Liver (tissue), 9 donors: ENCODE data around the gene CUX1. TPM values are rescaled to one million over a fixed set of nuclear protein-coding genes. Genes with fewer than 3 reads are reported as not detected.
A peak's percentile ranks its signal among the peaks of the same experiment; 100 is the strongest.

ENCODE experiments used
- DNase-seq: peaks from one replicate; pipeline ENCODE4 v3.0.0-alpha.2; 2017; ENCODE audit warnings: low spot score
- H3K27ac ChIP-seq, 2 donors: one replicate each; pipeline ENCODE4 v1.7.0; 2013; ENCODE audit warnings: inconsistent platforms in 2 of 2, low read length in 2 of 2, control low read depth in 1 of 2, low read depth in 1 of 2, mild to moderate bottlenecking in 1 of 2
- H3K27me3 ChIP-seq, 4 donors: one replicate each; pipeline versions ENCODE4 v1.6.1 to v1.7.0; 2013; ENCODE audit warnings: low read length in 3 of 4, inconsistent platforms in 1 of 4, mild to moderate bottlenecking in 1 of 4, moderate library complexity in 1 of 4; ENCODE audit not compliant: control insufficient read depth in 4 of 4, insufficient read depth in 4 of 4
- H3K36me3 ChIP-seq, 4 donors: one replicate each; pipeline versions ENCODE4 v1.6.1 to v1.7.0; 2013; ENCODE audit warnings: low read length in 3 of 4, mild to moderate bottlenecking in 3 of 4, low read depth in 1 of 4, moderate library complexity in 1 of 4; ENCODE audit not compliant: control insufficient read depth in 4 of 4, insufficient read depth in 3 of 4
- H3K4me1 ChIP-seq, 4 donors: one replicate each; pipeline versions ENCODE4 v1.6.1 to v1.7.0; 2013; ENCODE audit warnings: low read length in 3 of 4, mild to moderate bottlenecking in 3 of 4, moderate library complexity in 1 of 4; ENCODE audit not compliant: control insufficient read depth in 4 of 4, insufficient read depth in 4 of 4
- H3K4me3 ChIP-seq, 3 donors: one replicate each; pipeline versions ENCODE4 v1.6.1 to v1.7.0; 2013; ENCODE audit warnings: low read length in 3 of 3, control low read depth in 1 of 3, low read depth in 1 of 3, mild to moderate bottlenecking in 1 of 3
- H3K9ac ChIP-seq, 2 donors: one replicate each; pipeline ENCODE4 v1.7.0; 2013; ENCODE audit warnings: low read length in 2 of 2, mild to moderate bottlenecking in 2 of 2, moderate library complexity in 2 of 2, control low read depth in 1 of 2, low read depth in 1 of 2
- H3K9me3 ChIP-seq, 4 donors: one replicate each; pipeline versions ENCODE4 v1.6.1 to v1.7.0; 2013; ENCODE audit warnings: low read length in 3 of 4; ENCODE audit not compliant: control insufficient read depth in 4 of 4
- EGR1 ChIP-seq, 2 donors: IDR thresholded peaks; 2 replicates each; pipeline ENCODE4 v1.6.1; 2016 to 2018; ENCODE audit warnings: antibody characterized with exemption in 2 of 2, low read depth in 2 of 2
- HNF4A ChIP-seq, 2 donors: conservative IDR thresholded peaks; 2 replicates each; pipeline ENCODE4 v1.6.1; 2016; ENCODE audit warnings: antibody characterized with exemption in 2 of 2, mild to moderate bottlenecking in 2 of 2
- HNF4G ChIP-seq: IDR thresholded peaks from 2 replicates; pipeline ENCODE4 v1.6.1; 2016; ENCODE audit warnings: antibody characterized with exemption
- NR2F2 ChIP-seq: IDR thresholded peaks from 2 replicates; pipeline ENCODE4 v1.6.1; 2016; ENCODE audit warnings: antibody characterized with exemption
- RAD21 ChIP-seq, 2 donors: IDR thresholded peaks; 2 replicates each; pipeline ENCODE4 v1.6.1; 2016; ENCODE audit warnings: antibody characterized with exemption in 2 of 2, mild to moderate bottlenecking in 2 of 2
- RXRA ChIP-seq, 2 donors: IDR thresholded peaks; 2 replicates each; pipeline ENCODE4 v1.6.1; 2017 to 2018; ENCODE audit warnings: antibody characterized with exemption in 2 of 2, mild to moderate bottlenecking in 1 of 2
- TAF1 ChIP-seq: conservative IDR thresholded peaks from 2 replicates; pipeline ENCODE4 v1.6.1; 2016; ENCODE audit warnings: antibody characterized with exemption, mild to moderate bottlenecking
- YY1 ChIP-seq: IDR thresholded peaks from 2 replicates; pipeline ENCODE4 v1.6.1; 2016; ENCODE audit warnings: antibody characterized with exemption, mild to moderate bottlenecking
- WGBS: extraction: QIAGEN DNeasy Blood & Tissue Kit; methylation state at CpG from one replicate; pipeline ENCODE4 v1.1.7; 2013; 5-methylcytosine and 5-hydroxymethylcytosine counted together
- polyA plus RNA-seq, 2 donors: library from polyadenylated mRNA; stranded (reverse) in 1 of 2; unstranded in 1 of 2; fragments of 200-250 nt in 1 of 2; fragments of >200 nt in 1 of 2; fragmentation: Nextera tagmentation in 1 of 2; extraction: Ambion mirVana in 1 of 2; gene quantifications; one replicate each; pipeline versions ENCODE4 v1.2.1 to v1.2.3, GENCODE V29; 2013 to 2015
- total RNA-seq, 2 donors: library from RNA; depleted of rRNA; stranded (reverse); fragments of >200 nt; gene quantifications; one replicate each; pipeline ENCODE4 v1.2.3, GENCODE V29; 2014
- TF ChIP-seq, protein P1 (sequence below): IDR thresholded peaks from 2 replicates; pipeline ENCODE4 v1.6.1; 2016; ENCODE audit warnings: antibody characterized with exemption
- TF ChIP-seq, protein P2 (sequence below): fragments of 150-350 bp; IDR thresholded peaks from 2 replicates; pipeline ENCODE4 v1.5.1; 2017; ENCODE audit warnings: improper control_type of control experiment, low read depth, low read length; ENCODE audit not compliant: missing input control
- TF ChIP-seq, protein P3 (sequence below): IDR thresholded peaks from 2 replicates; pipeline ENCODE4 v1.6.1; 2016; ENCODE audit warnings: antibody characterized with exemption
- donor health status: healthy.
- donor health status: healthy.
- donor health status: healthy.
- donor health status: healthy.
- donor health status: healthy.

CUX1 gene
- total and polyA plus RNA-seq, 4 donors, result 18.6 to 40.6 (median 21.4) TPM

DNA sequence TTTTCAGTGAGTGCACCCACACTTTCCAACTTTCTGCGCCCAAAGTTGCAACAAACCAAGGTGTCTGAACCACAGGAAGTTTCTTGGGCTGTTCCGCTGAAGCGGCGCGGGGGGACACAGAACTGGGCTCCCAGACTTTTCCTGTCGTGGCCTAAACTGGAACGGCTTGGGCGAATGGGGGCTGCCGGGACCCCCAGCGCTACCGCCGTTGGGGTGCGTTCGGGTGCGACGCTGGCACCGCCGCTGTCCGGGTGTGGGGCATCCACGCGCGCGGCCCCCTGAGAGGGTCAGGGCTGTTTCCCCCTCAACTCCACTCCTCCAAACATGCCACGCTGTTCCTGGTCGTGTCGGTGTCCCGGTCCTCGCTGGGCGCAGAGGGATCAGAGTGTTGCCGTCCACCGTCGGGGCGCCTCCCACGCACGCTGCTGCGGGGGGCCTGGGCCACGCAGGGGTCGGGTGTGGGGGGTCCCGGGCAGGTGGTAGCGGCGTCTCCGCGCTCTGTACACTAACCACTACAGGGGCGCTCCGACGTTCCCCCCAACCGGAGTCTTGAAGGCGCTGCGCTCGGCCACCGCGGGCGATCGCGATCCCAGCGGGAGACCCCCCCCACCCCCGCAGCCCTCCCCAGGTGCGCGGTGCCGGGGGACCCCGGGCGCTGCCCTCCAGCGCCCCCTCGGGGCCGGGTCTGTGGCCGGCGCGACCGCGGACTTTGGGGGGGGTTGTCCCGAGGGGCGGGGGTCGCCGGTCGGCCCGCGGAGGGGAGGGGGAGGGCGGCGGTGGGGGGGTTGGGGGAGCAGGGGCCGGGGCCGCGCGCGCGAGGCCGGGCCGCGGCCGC lies 2.2 kb upstream of the CUX1 start:
- peak overlapping the region; percentile 63 to 85 for H3K27ac ChIP-seq
- peak overlapping the region; percentile 32 to 71 for H3K9ac ChIP-seq
- DNase-seq, result peak; percentile 71

DNA sequence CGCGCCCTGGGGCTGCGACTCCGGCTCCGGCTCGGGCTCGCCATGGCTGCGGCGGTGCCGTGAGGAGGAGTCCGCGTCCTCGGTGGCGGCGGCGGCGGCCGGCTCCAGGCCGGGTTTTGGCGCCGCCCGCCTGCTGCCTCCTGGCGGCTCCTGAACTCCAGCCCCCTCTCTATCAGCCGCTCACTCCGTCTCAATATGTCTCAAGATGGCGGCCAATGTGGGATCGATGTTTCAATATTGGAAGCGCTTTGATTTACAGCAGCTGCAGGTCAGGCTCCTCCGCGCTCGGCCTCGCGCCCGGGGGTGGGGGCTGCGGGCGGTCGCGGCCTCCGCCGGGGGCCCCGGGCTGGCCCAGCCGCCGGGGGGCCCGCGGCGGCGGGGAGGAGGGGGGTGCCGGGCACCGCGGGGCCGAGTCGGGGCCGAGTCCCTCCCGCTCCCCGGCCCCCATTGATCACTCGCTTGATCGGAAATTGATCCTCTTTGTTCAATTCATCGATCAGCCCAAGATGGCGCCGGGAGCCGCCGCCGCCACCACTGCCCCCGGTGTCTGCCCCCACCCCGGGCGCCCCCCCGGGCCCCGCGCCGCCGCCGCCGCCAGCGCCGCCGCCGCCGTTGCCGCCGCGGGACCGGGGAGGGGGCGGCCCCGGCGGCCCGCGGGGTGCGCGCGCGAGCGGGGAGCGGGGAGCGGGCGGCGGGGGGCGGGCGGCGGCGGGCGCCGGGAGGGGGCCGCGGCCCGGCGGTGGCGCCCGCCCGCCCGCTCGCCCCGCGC lies 1.4 kb upstream of the CUX1 start:
- no peaks in the 10 kb centered on the region for H3K9me3 ChIP-seq
- peak; percentile 70 for DNase-seq
- no peak for TF ChIP-seq NR2F2
- TF ChIP-seq, protein P1, sequence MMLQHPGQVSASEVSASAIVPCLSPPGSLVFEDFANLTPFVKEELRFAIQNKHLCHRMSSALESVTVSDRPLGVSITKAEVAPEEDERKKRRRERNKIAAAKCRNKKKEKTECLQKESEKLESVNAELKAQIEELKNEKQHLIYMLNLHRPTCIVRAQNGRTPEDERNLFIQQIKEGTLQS, result no peak
- peak; percentile 91 for TF ChIP-seq YY1
- TF ChIP-seq RAD21 (IDR thresholded peaks at IDR 0.05), result peak in 1 of 2 donors; percentile 25
- peak overlapping the region in 2 of 3 donors; percentile 54 to 99 for H3K4me3 ChIP-seq
- H3K27me3 ChIP-seq, result no peaks in the 10 kb centered on the region
- under 1% methylated on average over 111 of the region's 113 CpGs for WGBS
- H3K36me3 ChIP-seq, result no peaks in the 10 kb centered on the region
- peak overlapping the region; percentile 32 to 79 for H3K27ac ChIP-seq
- H3K4me1 ChIP-seq, result peaks cover 9 to 34% (median 23%) of the 10 kb centered on the region in 4 donors
- H3K9ac ChIP-seq, result peak overlapping the region in 1 of 2 donors; percentile 60

More for the DNA sequence above, 2.2 kb upstream of the CUX1 start:
- H3K9me3 ChIP-seq, result no peaks in the 10 kb centered on the region
- peak in 1 of 2 donors; percentile 1 for TF ChIP-seq HNF4A (conservative IDR thresholded peaks at IDR 0.05)
- TF ChIP-seq, protein P2, sequence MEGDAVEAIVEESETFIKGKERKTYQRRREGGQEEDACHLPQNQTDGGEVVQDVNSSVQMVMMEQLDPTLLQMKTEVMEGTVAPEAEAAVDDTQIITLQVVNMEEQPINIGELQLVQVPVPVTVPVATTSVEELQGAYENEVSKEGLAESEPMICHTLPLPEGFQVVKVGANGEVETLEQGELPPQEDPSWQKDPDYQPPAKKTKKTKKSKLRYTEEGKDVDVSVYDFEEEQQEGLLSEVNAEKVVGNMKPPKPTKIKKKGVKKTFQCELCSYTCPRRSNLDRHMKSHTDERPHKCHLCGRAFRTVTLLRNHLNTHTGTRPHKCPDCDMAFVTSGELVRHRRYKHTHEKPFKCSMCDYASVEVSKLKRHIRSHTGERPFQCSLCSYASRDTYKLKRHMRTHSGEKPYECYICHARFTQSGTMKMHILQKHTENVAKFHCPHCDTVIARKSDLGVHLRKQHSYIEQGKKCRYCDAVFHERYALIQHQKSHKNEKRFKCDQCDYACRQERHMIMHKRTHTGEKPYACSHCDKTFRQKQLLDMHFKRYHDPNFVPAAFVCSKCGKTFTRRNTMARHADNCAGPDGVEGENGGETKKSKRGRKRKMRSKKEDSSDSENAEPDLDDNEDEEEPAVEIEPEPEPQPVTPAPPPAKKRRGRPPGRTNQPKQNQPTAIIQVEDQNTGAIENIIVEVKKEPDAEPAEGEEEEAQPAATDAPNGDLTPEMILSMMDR, result peak; percentile 31
- no peak for TF ChIP-seq EGR1 (IDR thresholded peaks at IDR 0.05; ENCODE audit: low read depth in 2 of 2)
- peaks cover 9 to 34% (median 23%) of the 10 kb centered on the region in 4 donors for H3K4me1 ChIP-seq
- H3K4me3 ChIP-seq, result peak overlapping the region; percentile 70 to 99 (median 86)
- H3K36me3 ChIP-seq, result no peaks in the 10 kb centered on the region
- no peaks in the 10 kb centered on the region for H3K27me3 ChIP-seq
- WGBS, result under 1% methylated on average over 89 of the region's 89 CpGs

DNA sequence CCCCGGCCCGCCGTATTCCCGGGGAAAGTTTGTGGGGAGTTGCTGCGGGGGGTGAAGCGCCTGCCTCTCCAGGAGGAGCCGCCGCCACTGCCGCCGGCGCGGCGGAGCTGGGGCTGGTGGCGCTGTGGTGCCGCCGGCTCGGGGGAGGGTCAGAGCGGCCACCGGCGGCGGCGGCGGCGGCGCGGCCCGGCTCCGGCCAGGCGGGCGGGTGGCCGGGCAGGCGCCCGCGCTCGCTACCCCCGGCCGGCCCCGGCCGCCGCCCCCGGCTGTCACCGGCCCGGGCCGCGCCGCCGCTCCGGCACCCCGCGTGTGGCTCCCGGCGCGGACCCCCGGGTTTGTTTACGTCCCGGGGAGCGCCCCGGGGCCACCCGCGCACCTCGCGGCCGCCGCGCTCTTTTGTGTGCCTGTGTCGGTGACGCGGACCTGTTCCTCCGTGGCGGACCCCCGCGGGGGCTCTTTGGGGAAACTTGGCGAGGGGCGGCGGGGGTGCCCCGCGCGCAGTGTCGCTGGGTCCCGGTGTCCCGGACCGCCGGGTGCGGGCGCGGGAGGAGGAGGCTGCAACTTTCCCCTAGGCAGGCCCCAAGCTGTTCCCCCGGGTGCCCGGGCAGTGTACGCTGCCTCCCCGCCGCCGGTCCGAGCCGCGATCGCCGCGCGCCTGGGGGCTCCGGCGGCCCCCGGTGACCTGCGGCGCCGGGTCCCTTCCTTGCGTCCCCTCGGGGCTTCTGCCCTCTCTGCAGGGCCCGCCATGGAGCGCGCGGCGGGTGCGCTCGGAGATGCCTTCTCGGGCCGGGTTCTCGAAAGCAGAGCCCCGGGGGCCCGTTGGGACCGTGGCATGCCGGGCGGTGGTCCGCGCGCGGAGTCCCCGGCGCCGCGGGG lies 593 bp upstream of the CUX1 start:
- Histone ChIP-seq H3K4me3 (peak overlapping the region; percentile 41 to 99 (median 64)), H3K4me1 (peaks cover 9 to 34% (median 23%) of the 10 kb centered on the region in 4 donors), H3K27me3 (no peaks in the 10 kb centered on the region), H3K36me3 (no peaks in the 10 kb centered on the region), H3K9ac (peak overlapping the region in 1 of 2 donors; percentile 58), H3K9me3 (no peaks in the 10 kb centered on the region), H3K27ac (peak overlapping the region; percentile 25 to 82)
- DNase-seq, result peak; percentile 46
- WGBS, result under 1% methylated on average over 130 of the region's 130 CpGs
- TF ChIP-seq HNF4A (conservative IDR thresholded peaks at IDR 0.05) (no peak), RXRA (IDR thresholded peaks at IDR 0.05) (no peak), EGR1 (IDR thresholded peaks at IDR 0.05; ENCODE audit: low read depth in 2 of 2) (no peak), HNF4G (no peak), RAD21 (IDR thresholded peaks at IDR 0.05) (no peak), TAF1 (no peak), YY1 (no peak), NR2F2 (no peak)
- TF ChIP-seq, protein P1, result no peak
- TF ChIP-seq, protein P2, result no peak
- TF ChIP-seq, protein P3, sequence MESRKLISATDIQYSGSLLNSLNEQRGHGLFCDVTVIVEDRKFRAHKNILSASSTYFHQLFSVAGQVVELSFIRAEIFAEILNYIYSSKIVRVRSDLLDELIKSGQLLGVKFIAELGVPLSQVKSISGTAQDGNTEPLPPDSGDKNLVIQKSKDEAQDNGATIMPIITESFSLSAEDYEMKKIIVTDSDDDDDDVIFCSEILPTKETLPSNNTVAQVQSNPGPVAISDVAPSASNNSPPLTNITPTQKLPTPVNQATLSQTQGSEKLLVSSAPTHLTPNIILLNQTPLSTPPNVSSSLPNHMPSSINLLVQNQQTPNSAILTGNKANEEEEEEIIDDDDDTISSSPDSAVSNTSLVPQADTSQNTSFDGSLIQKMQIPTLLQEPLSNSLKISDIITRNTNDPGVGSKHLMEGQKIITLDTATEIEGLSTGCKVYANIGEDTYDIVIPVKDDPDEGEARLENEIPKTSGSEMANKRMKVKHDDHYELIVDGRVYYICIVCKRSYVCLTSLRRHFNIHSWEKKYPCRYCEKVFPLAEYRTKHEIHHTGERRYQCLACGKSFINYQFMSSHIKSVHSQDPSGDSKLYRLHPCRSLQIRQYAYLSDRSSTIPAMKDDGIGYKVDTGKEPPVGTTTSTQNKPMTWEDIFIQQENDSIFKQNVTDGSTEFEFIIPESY, result no peak
